ENCODE data around the gene TRIM63. TPM values are rescaled to one million over a fixed set of nuclear protein-coding genes. Genes with fewer than 3 reads are reported as not detected.
A peak's percentile ranks its signal among the peaks of the same experiment; 100 is the strongest.

TRIM63 gene
- total and polyA plus RNA-seq, 2 of the 13 experiments (the other 11 are each of a cell fraction or from before 2014, with no cell fraction given): not detected

GRCh38 chr1:26035203-26035958 is 32.0 kb downstream of the TRIM63 start (continued):
- TF ChIP-seq AGO1 (IDR thresholded peaks at IDR 0.05; ENCODE audit: low read depth, low read length, poor library complexity, severe bottlenecking) (peak; percentile 64), ATF3 (CRISPR knock-in tag; IDR thresholded peaks at IDR 0.05) (no peak), ZNF687 (CRISPR knock-in tag; IDR thresholded peaks at IDR 0.05) (peak; percentile 75), ZNF460 (CRISPR knock-in tag; IDR thresholded peaks at IDR 0.05; ENCODE audit: borderline replicate concordance) (no peak), NFYB (CRISPR knock-in tag; IDR thresholded peaks at IDR 0.05) (peak; percentile 92), TFDP1 (CRISPR knock-in tag; IDR thresholded peaks at IDR 0.05; ENCODE audit: borderline replicate concordance) (0 out of 2 replicates have a peak, but pooled peaks have one; percentile 24), CEBPG (CRISPR knock-in tag; IDR thresholded peaks at IDR 0.05) (peak; percentile 25; the same call in 1 of the 2 replicates), ZNF30 (CRISPR knock-in tag; IDR thresholded peaks at IDR 0.05) (peak; percentile 34), MIER2 (CRISPR knock-in tag; IDR thresholded peaks at IDR 0.05) (peak; percentile 15; the same call in 1 of the 2 replicates), ZNF383 (CRISPR knock-in tag; IDR thresholded peaks at IDR 0.05; ENCODE audit: borderline replicate concordance) (no peak), ZNF549 (CRISPR knock-in tag; IDR thresholded peaks at IDR 0.05) (no peak), PHF21A (CRISPR knock-in tag; IDR thresholded peaks at IDR 0.05) (peak; percentile 61; the same call in 1 of the 2 replicates), KMT2A (CRISPR knock-in tag; IDR thresholded peaks at IDR 0.05) (peak; percentile 71; the same call in 1 of the 2 replicates), HNRNPLL (IDR thresholded peaks at IDR 0.05; ENCODE audit: low read depth, low read length, poor library complexity, severe bottlenecking) (peak; percentile 54), DZIP1 (CRISPR knock-in tag; IDR thresholded peaks at IDR 0.05) (no peak), ZNF34 (CRISPR knock-in tag; IDR thresholded peaks at IDR 0.05; ENCODE audit: borderline replicate concordance) (no peak; the same call in 1 of the 2 replicates), SRY (CRISPR knock-in tag; IDR thresholded peaks at IDR 0.05) (no peak), MXD4 (CRISPR knock-in tag; IDR thresholded peaks at IDR 0.05) (no peak), FOXK1 (CRISPR knock-in tag; IDR thresholded peaks at IDR 0.05; ENCODE audit: borderline replicate concordance, low read depth) (no peak), IRF2 (CRISPR knock-in tag; IDR thresholded peaks at IDR 0.05) (peak; percentile 8; the same call in 1 of the 2 replicates), CBX1 (IDR thresholded peaks at IDR 0.05; ENCODE audit: low read depth) (no peak), ZFP1 (CRISPR knock-in tag; IDR thresholded peaks at IDR 0.05) (no peak), RBM39 (IDR thresholded peaks at IDR 0.05; ENCODE audit: low read depth, low read length, poor library complexity, severe bottlenecking) (no peak)
